Right renal cortex interstitium (tissue), 3 donors: ENCODE results near the gene GMDS. TPM values are rescaled to one million over a fixed set of nuclear protein-coding genes. Genes with fewer than 3 reads are reported as not detected.
A peak's percentile ranks its signal among the peaks of the same experiment; 100 is the strongest.

Source experiments
- DNase-seq, 3 donors: peaks; one replicate each; pipeline ENCODE4 v3.0.0-alpha.2; 2013; ENCODE audit warnings: low read depth in 3 of 3, low spot score in 2 of 3
- polyA plus RNA-seq, 3 donors: library from polyadenylated mRNA; unstranded; fragments of 120-200 nt; gene quantifications; one replicate each; pipeline ENCODE4 v1.2.1, GENCODE V29; 2013; ENCODE audit not compliant: insufficient read length in 3 of 3

Gene GMDS
- polyA plus RNA-seq, 3 donors: 70.8 to 90.1 (median 74.0) TPM

GRCh38 chr6:1735239-1735803 lies 510.1 kb downstream of the GMDS start:
- no peak for DNase-seq

GRCh38 chr6:1730882-1731281 lies 514.5 kb downstream of the GMDS start:
- DNase-seq: no peak

GRCh38 chr6:1729750-1730140 lies 515.7 kb downstream of the GMDS start:
- DNase-seq: no peak

GRCh38 chr6:1729133-1729749 lies 516.2 kb downstream of the GMDS start:
- no peak for DNase-seq

GRCh38 chr6:1726341-1726768 lies 519.0 kb downstream of the GMDS start:
- no peak for DNase-seq

- no peak for DNase-seq
These were observed 520.8 kb downstream of the GMDS start for GRCh38 chr6:1724616-1725015.

GRCh38 chr6:1724124-1724523 lies 521.3 kb downstream of the GMDS start:
- DNase-seq: no peak

- no peak for DNase-seq
These were observed 522.6 kb downstream of the GMDS start for GRCh38 chr6:1722801-1723200.

- no peak for DNase-seq
These were observed 524.6 kb downstream of the GMDS start for GRCh38 chr6:1720620-1721322.

- no peak for DNase-seq
These were observed 525.5 kb downstream of the GMDS start for GRCh38 chr6:1719922-1720321.

GRCh38 chr6:1716868-1717267 lies 528.5 kb downstream of the GMDS start:
- no peak for DNase-seq

- no peak for DNase-seq
These were observed 529.0 kb downstream of the GMDS start for GRCh38 chr6:1716396-1716795.

- no peak for DNase-seq
These were observed 530.1 kb downstream of the GMDS start for GRCh38 chr6:1715336-1715735.

GRCh38 chr6:1714654-1715053 lies 530.8 kb downstream of the GMDS start:
- no peak for DNase-seq

- no peak for DNase-seq
These were observed 532.3 kb downstream of the GMDS start for GRCh38 chr6:1713016-1713600.

- no peak for DNase-seq
These were observed 533.0 kb downstream of the GMDS start for GRCh38 chr6:1712451-1712850.

- DNase-seq: no peak
These were observed 534.3 kb downstream of the GMDS start for GRCh38 chr6:1711136-1711535.

GRCh38 chr6:1709234-1709641 lies 536.2 kb downstream of the GMDS start:
- no peak for DNase-seq

- DNase-seq: no peak
These were observed 536.6 kb downstream of the GMDS start for GRCh38 chr6:1708820-1709219.

GRCh38 chr6:1708122-1708521 lies 537.3 kb downstream of the GMDS start:
- DNase-seq: peak; percentile 49 to 78 (median 56)

- no peak for DNase-seq
These were observed 539.8 kb downstream of the GMDS start for GRCh38 chr6:1705630-1706029.

- no peak for DNase-seq
These were observed 540.2 kb downstream of the GMDS start for GRCh38 chr6:1705183-1705582.
